ENCODE data around the gene SYNE2. TPM values are rescaled to one million over a fixed set of nuclear protein-coding genes. Genes with fewer than 3 reads are reported as not detected.

SYNE2 gene
- total and polyA plus RNA-seq, 10 of the 15 experiments (the other 5 are each of a cell fraction or from before 2014, with no cell fraction given) = 2.1 to 52.7 (median 38.1) TPM

DNA sequence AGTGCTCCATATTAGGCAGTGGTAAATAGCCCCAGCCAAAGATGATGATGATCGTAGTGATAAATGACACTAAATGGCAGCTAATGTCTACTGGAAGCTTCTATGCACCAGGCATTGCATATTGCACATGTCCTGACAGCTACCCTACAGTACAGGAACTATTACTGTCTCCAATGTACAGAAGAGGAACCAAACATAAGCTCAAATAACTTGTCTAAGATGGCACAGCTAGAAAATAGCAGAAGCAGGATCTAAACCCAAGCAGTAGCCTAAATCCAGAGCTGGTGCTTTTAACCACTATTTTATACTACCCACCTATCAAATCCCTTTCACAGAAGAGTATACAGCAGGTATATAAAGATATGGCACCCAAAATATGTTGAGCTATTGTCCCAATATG, 412.4 kb downstream of the SYNE2 start:
- Histone ChIP-seq H3K9ac (ENCODE audit: control insufficient read depth, insufficient read depth, low read length) (no peak overlapping the region), H3K36me3 (ENCODE audit: control insufficient read depth in 2 of 2, insufficient read depth in 2 of 2, low read length in 1 of 2) (no peaks in the 10 kb centered on the region), H3K4me1 (ENCODE audit: control insufficient read depth, insufficient read depth, low read length) (0 out of 2 replicates have a peak, but pooled peaks cover 5% of the 10 kb centered on the region), H3K9me3 (replicated peaks; ENCODE audit: control insufficient read depth, insufficient read depth, low read length) (no peaks in the 10 kb centered on the region), H2AFZ (ENCODE audit: control insufficient read depth, low read depth, low read length) (no peak overlapping the region), H3K27me3 (replicated peaks in 1 of 2; ENCODE audit: control insufficient read depth in 2 of 2, insufficient read depth in 2 of 2, low read length in 1 of 2) (no peaks in the 10 kb centered on the region), H3K4me2 (ENCODE audit: control insufficient read depth, insufficient read depth) (no peak overlapping the region), H4K20me1 (ENCODE audit: control insufficient read depth, insufficient read depth) (no peaks in the 10 kb centered on the region), H3K79me2 (ENCODE audit: control insufficient read depth, insufficient read depth, low read length) (no peaks in the 10 kb centered on the region), H3K27ac (ENCODE audit: control insufficient read depth, insufficient read depth) (no peak overlapping the region), H3K4me3 (no peak overlapping the region)
- ChIA-PET POLR2A (interaction anchor here (1.4 kb wide), 1 partner anchor 9 kb away, joined by 3 read pairs; no protein-coding TSS in a partner anchor), SMC1A (ENCODE audit: uncharacterized antibody, unreplicated experiment) (interaction anchor here (0.8 to 1.8 kb wide), 5 partner anchors 28 to 141 kb away, joined by 3 to 10 read pairs (median 4); no protein-coding TSS in a partner anchor), CTCF (interaction anchor here (0.9 to 1.2 kb wide), 3 partner anchors 30 to 47 kb away, joined by 3 to 4 read pairs (median 3); partner anchors contain the start of gene ESR2), RAD21 (ENCODE audit: unreplicated experiment) (interaction anchor here (0.5 to 0.9 kb wide), 4 partner anchors 9 to 466 kb away, joined by 3 to 4 read pairs (median 3); no protein-coding TSS in a partner anchor)
- no peak for FAIRE-seq
- BruUV-seq (replicated peaks) = no TSS peak
- DNase-seq (ENCODE audit: low read depth, low spot score) = no peak
- ATAC-seq = peak; percentile 31; the same call in 1 of the 3 replicates
- TF ChIP-seq NR2F1 (conservative IDR thresholded peaks at IDR 0.05) (no peak), MEF2B (IDR thresholded peaks at IDR 0.05; ENCODE audit: partially characterized antibody, poor library complexity, severe bottlenecking) (no peak), EP300 (IDR thresholded peaks at IDR 0.05; ENCODE audit: borderline replicate concordance in 1 of 2, control insufficient read depth in 1 of 2, low read depth in 2 of 2, low read length in 2 of 2) (no peak), TCF7 (IDR thresholded peaks at IDR 0.05; ENCODE audit: borderline replicate concordance) (no peak), RFX5 (IDR thresholded peaks at IDR 0.05; ENCODE audit: low read depth, low read length) (no peak), WRNIP1 (IDR thresholded peaks at IDR 0.05; ENCODE audit: borderline replicate concordance, low read depth, low read length) (no peak), KDM1A (IDR thresholded peaks at IDR 0.05; ENCODE audit: borderline replicate concordance) (no peak), TCF12 (IDR thresholded peaks at IDR 0.05; ENCODE audit: low read depth, low read length) (no peak), ASH2L (IDR thresholded peaks at IDR 0.05; ENCODE audit: borderline replicate concordance, low read depth) (no peak), SMAD5 (IDR thresholded peaks at IDR 0.05; ENCODE audit: low read depth) (no peak), TAF1 (IDR thresholded peaks at IDR 0.05; ENCODE audit: borderline replicate concordance, low read depth, low read length) (no peak), TARDBP (IDR thresholded peaks at IDR 0.05; ENCODE audit: borderline replicate concordance) (no peak), CREM (IDR thresholded peaks at IDR 0.05; ENCODE audit: low read depth) (no peak), BCL11A (IDR thresholded peaks at IDR 0.05; ENCODE audit: low read depth, low read length) (no peak)
- TF ChIP-seq, protein P1, sequence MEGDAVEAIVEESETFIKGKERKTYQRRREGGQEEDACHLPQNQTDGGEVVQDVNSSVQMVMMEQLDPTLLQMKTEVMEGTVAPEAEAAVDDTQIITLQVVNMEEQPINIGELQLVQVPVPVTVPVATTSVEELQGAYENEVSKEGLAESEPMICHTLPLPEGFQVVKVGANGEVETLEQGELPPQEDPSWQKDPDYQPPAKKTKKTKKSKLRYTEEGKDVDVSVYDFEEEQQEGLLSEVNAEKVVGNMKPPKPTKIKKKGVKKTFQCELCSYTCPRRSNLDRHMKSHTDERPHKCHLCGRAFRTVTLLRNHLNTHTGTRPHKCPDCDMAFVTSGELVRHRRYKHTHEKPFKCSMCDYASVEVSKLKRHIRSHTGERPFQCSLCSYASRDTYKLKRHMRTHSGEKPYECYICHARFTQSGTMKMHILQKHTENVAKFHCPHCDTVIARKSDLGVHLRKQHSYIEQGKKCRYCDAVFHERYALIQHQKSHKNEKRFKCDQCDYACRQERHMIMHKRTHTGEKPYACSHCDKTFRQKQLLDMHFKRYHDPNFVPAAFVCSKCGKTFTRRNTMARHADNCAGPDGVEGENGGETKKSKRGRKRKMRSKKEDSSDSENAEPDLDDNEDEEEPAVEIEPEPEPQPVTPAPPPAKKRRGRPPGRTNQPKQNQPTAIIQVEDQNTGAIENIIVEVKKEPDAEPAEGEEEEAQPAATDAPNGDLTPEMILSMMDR (IDR thresholded peaks at IDR 0.05 in 2 of 3, conservative IDR thresholded peaks at IDR 0.05 in 1 of 3; ENCODE audit: control insufficient read depth in 2 of 3, extremely low read depth in 1 of 3, insufficient read depth in 1 of 3, low read depth in 3 of 3, low read length in 3 of 3) = no peak
- TF ChIP-seq, protein P2, sequence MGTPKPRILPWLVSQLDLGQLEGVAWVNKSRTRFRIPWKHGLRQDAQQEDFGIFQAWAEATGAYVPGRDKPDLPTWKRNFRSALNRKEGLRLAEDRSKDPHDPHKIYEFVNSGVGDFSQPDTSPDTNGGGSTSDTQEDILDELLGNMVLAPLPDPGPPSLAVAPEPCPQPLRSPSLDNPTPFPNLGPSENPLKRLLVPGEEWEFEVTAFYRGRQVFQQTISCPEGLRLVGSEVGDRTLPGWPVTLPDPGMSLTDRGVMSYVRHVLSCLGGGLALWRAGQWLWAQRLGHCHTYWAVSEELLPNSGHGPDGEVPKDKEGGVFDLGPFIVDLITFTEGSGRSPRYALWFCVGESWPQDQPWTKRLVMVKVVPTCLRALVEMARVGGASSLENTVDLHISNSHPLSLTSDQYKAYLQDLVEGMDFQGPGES (IDR thresholded peaks at IDR 0.05) = no peak
- WGBS (ENCODE audit: insufficient coverage, insufficient replicate concordance, low lambda C conversion rate, missing lambda C conversion rate) = 100% methylated on average over 1 of the region's 1 CpG
- intact Hi-C loops (cut with micrococcal nuclease; ENCODE audit: unreplicated experiment) (no loop called here), in situ Hi-C loops (cut with MboI) (no loop called here)
